Muscle of back (tissue), 11 donors: Measurements from ENCODE around the gene MRPL53. TPM values are rescaled to one million over a fixed set of nuclear protein-coding genes. Genes with fewer than 3 reads are reported as not detected.
"Not testable (repeated sequence)": the region's sequence is repeated elsewhere in the genome, so short reads cannot be mapped to it uniquely, and the experiment has no call there.

Experiments used
- DNase-seq, 3 donors: peaks; one replicate each; pipeline versions ENCODE4 v3.0.0 to v3.0.0-alpha.2; 2013
- polyA plus RNA-seq, 10 donors: library from polyadenylated mRNA; unstranded; fragments of 120-200 nt; gene quantifications; one replicate each; pipeline ENCODE4 v1.2.1, GENCODE V29; 2013; ENCODE audit not compliant: insufficient read length in 10 of 10

Gene MRPL53
- polyA plus RNA-seq, 10 donors: 33.2 to 83.6 (median 56.9) TPM

DNA sequence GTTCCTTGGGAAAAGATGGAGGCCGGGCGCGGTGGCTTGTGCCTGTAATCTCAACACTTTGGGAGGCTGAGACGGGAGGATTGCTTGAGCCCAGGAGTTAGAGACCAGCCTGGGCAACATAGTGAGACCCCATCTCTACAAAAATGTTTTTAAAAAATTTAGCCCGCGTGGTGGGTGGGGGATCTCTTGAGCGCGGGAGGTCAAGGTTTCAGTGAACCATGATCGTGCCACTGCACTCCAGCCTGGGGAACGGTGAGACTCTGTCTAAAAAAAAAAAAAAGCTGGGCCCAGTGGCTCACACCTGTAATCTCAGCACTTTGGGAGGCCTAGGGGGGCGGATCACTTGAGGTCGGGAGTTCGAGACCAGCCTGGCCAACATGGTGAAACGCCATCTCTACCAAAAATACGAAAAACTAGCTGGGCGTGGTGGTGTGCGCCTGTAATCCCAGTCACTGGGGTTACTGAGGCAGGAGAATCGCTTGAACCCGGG lies 11.2 kb upstream of the MRPL53 start:
- DNase-seq: not testable (repeated sequence)

GRCh38 chr2:74482801-74483674 lies 10.6 kb upstream of the MRPL53 start, which contains the start of the genes CCDC142 and TTC31:
TSS of gene CCDC142 (minus strand) at chr2:74482998. CDS start at chr2:74482837, 161 bp downstream.
TSS of gene TTC31 (plus strand) at chr2:74483081. CDS start at chr2:74483096, 15 bp downstream.
- peak; percentile 97 to 99 (median 97) for DNase-seq

DNA sequence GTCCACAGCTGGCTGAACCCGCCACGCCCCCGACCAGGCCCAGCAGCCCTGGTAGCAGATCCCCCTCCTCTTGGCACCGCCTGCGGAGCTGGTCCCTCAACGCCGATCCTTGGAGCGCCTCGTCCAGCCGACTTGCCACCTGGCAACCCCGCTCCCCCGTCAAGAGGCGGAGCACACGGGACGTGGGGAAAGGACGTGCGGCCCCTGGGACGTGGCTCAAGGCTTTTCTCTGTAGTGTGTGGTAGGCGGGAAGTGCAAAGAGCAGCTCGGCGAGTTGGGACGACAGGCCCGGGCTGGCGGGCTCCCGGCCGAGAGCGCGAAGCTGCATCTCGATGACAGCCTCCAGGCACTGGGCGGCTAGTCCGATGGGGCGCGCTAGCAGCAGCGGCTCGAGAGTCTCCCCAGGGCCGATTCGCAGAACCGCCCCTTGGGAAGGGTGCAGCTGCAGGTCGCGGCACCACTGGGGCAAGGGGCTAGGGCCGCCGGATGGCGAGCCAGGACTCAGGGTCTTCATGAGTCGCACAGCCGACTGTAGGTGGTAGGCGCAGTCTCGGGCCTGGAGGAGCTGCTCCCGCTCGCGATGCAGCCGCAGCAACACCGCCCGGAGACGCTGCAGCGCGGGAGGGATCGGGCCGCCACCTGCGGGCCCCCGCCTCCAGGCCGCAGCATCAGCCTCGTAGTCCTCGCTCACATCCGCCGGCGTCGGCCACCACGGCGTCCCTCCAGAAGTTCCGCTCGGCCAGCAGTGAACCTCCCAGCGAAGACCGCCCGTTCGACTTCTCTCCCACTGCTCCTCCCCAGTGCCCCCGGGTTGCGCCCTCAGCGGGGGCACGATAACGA lies 9.7 kb upstream of the MRPL53 start:
- DNase-seq: no peak

DNA sequence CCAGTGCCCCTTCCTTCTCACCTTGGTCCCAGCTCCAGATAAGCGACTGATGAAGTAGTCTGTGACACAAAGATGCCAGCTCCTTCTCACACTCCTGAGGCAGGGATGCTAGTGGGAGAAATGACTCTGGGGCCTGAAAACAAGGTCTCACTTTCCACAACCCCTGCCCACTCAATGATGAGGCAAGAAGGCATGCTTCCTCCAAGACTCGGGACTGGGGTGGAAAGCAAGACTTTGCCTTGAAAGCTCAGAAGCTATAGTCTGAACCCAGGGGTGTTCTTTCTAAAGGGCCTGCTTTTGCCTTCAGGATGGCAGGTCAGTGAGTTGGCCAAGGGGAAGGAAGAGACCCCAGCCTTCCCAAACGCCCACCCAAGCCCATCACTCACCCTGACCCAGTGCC lies 9.0 kb upstream of the MRPL53 start:
- no peak for DNase-seq

GRCh38 chr2:74474899-74475298 lies 2.4 kb upstream of the MRPL53 start:
- DNase-seq: no peak

DNA sequence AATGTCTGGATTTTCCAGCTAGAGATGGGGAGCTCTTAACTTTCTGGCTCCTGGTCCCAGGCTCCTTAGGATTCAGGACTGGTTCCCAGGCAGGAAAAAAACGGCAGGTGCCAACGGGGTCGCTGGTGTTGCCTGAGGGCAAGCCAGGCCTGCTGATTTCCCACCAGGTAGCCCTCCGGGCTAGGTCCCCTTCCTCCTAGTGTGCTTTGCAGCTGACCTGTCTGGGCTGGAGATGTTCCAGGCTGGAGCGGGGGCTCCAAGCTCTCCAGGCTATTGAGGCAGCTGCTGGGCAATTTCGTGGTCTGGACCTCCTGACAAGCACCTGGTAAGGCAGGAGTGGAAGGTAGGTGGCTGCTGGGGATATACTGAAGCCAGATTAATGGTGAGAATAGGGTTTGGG lies 2.0 kb upstream of the MRPL53 start:
- DNase-seq: no peak

DNA sequence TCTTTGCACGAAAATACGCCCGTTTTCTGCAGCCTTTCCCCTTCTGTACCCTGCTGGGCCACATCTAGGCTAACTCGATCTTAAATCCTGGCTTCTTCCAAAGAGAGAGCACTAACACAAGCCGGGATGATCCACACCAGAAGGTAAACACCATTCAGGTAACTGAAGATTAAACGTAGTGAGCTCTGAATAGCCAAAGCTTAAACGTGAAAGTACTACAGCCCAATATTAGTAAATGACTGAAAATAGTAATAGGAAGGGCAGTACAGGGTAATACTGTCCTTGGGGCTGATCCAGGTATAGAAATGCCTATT lies 422 bp upstream of the MRPL53 start:
- no peak for DNase-seq

- no peak for DNase-seq
These were observed 981 bp downstream of the MRPL53 start for GRCh38 chr2:74471332-74472065.

DNA sequence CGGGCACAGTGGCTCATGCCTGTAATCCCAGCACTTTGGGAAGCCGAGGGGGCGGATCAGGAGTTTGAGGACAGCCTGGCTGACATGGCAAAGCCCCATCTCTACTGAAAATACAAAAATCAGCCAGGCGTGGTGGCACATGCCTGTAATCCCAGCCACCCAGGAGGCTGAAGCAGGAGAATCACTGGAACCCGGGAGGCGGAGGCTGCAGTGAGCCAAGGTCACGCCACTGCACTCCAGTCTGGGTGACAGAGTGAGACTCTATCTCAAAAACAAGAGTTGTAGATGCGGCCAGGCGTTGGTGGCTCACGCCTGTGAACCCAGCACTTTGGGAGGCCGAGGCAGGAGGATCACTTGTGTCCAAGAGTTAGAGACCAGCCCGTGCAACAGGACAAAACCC lies 1.7 kb downstream of the MRPL53 start:
- not testable (repeated sequence) for DNase-seq

DNA sequence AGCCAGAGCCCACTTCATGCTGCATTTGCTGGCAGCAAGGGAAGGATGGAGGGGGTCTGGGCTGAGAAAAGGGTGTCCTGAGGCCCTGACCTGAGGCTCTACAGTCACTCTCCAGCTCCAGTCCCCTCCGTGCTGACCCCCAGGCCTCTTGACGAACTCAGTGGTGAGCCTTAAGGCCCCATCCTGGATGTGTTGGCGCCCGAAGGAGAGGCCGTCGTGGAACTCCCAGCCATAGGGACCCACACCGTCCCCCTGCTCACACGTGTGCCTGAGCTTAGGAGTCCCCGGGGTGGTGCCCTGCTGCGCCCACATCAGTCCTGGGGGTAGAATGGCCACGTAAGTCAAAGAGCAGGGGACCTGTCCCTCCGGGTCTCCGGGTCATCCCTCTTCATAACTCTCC lies 8.1 kb downstream of the MRPL53 start:
- DNase-seq: peak in 1 of 3 donors; percentile 29

GRCh38 chr2:74462786-74463105 lies 9.7 kb downstream of the MRPL53 start:
- DNase-seq: no peak

- no peak for DNase-seq
These were observed 10.3 kb downstream of the MRPL53 start for GRCh38 chr2:74462054-74462785.

DNA sequence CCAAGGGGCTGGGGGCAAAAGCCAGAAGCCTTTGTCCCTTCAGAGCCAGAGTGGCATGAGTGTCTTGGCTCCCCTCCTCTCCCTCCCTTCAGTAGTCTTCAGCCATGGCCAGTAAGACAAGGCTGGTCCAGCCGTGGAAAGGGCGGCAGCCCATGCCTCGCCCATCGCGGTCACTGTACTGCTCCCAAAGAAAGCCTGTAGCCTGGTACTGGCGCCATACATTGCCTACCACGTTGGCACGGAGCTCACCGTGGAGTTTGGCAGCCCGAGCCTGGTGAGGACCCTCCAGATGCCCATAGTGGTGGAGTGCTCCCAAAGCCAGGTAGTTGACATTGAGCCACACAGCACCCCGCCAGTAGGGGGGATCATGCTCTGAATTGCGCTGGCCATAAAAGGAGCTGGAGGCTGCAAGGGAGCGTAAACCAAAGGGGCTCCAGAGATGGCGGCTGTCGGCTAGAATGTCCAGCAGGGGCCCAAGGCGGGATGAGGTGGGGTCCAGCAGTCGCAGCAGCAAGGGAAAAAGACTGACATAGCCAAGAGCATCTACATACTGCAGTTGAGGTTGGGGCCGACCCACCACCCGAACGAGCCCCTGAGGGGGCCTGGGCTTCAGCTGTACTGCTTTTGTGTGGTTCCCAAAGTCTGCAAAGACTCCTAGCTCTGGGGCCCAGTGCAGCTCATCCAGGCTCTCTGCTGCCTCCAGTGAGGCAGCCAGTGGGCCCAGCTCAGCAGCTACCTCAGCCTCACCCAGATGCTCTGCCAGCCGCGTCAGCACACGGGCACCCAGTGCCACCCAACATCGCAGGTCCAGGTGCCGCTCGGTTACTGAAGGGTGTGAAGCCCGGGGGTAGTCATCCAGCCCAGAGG lies 11.1 kb downstream of the MRPL53 start:
- DNase-seq: no peak

DNA sequence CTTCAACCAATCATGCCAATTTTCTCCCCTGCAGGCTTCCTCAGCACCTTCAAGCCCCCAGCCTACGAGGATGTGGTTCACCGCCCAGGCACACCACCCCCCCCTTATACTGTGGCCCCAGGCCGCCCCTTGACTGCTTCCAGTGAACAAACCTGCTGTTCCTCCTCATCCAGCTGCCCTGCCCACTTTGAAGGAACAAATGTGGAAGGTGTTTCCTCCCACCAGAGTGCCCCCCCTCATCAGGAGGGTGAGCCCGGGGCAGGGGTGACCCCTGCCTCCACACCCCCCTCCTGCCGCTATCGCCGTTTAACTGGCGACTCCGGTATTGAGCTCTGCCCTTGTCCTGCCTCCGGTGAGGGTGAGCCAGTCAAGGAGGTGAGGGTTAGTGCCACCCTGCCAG lies 12.3 kb downstream of the MRPL53 start:
- DNase-seq: not testable (repeated sequence)

- DNase-seq: not testable (repeated sequence)
These were observed 12.9 kb downstream of the MRPL53 start for GRCh38 chr2:74459503-74460118.

- no peak for DNase-seq
These were observed 13.5 kb downstream of the MRPL53 start for GRCh38 chr2:74458938-74459363.

DNA sequence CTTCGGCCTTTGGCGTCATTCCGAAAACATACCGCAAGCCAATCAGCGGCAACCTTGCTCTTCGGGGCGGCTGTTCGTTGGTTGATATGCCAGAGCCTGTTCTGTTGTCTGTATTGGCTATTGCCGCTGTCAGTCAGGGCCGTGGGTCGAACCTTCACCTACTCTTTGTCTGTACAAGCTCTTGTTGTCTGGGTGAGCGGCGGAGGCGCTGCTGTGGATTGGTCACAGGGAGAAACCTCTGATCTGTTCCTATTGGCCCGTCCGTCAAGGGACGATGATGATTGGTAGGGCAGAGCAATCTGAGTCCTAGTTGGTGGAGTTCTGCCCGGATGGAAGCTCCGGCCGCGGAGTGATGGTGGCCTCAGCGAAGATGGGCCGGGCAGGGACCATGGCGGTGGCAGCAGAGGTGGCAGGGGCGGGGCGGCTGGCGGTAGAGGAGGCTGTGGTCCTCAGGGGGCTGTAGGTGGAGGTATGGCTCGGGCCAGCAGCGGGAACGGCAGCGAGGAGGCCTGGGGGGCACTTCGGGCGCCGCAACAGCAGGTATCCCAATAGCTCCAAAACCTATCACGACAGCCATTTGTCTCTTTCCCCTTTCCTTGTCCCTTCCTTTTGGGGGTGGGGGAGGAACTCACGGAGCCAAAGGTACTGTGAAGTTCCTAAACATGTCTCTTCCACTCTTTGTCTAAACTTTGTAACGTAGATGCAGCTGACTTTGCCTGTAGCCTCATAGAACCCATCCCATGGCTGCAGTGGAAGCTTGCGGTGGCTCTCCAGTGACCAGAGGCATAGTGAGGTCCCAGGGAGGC lies 14.1 kb downstream of the MRPL53 start, which contains the start of gene WBP1:
Gene WBP1 (plus strand): TSS at position 307 of the 806 bp plus-strand sequence. CDS start 165 bp downstream, at position 472.
- DNase-seq: peak; percentile 99 to 100 (median 100)

GRCh38 chr2:74457549-74458131 lies 14.8 kb downstream of the MRPL53 start:
- peak in 1 of 3 donors; percentile 70 for DNase-seq
